IMR-90 (cell line): ENCODE results near the gene ADCY1. TPM values are rescaled to one million over a fixed set of nuclear protein-coding genes. Genes with fewer than 3 reads are reported as not detected.

Experiments used
- ATAC-seq: fragments of 200-7000 bp; cut with Tn5 transposase; 2 replicates; pipeline ENCODE4 v1.9.1; 2020; ENCODE audit warnings: low read depth, mild to moderate bottlenecking, moderate library complexity
- BruUV-seq: library from RNA; stranded (reverse); fragments of 400-500 nt; replicated peaks from 2 replicates; lab custom pipeline; 2021; lab: Mats Ljungman, UMichigan
- CTCF ChIA-PET: fragments of 300-600 bp; formaldehyde crosslinking; extraction: SDS; loops from one replicate; lab custom pipeline; 2021; ENCODE audit warnings: antibody characterized with exemption; lab: Yijun Ruan, JAX
- POLR2A ChIA-PET: fragments of 300-600 bp; sonication (Branson Sonifier 250); formaldehyde crosslinking; loops from one replicate; lab custom pipeline; 2022; ENCODE audit warnings: antibody characterized with exemption; ENCODE audit not compliant: unreplicated experiment; lab: Charles Lee
- DNase-seq: peaks from one replicate; pipeline ENCODE4 v3.0.0; 2013
- H2AFZ ChIP-seq: replicated peaks from 2 replicates; pipeline ENCODE3; 2013; ENCODE audit warnings: low read length, mild to moderate bottlenecking; ENCODE audit not compliant: poor library complexity
- H2AK5ac ChIP-seq: 2 replicates; pipeline ENCODE4 v1.6.1; 2013; ENCODE audit warnings: low read depth, low read length, inconsistent platforms
- H2AK9ac ChIP-seq: replicated peaks from 2 replicates; pipeline ENCODE3; 2013; ENCODE audit warnings: mild to moderate bottlenecking, low read depth, low read length, moderate library complexity; ENCODE audit not compliant: poor library complexity
- H2BK120ac ChIP-seq: 2 replicates; pipeline ENCODE4 v1.6.1; 2013; ENCODE audit warnings: low read depth, low read length, inconsistent platforms
- H2BK15ac ChIP-seq: 3 replicates; pipeline ENCODE4 v1.6.1; 2013; ENCODE audit warnings: low read depth, low read length, inconsistent platforms
- H2BK20ac ChIP-seq: 2 replicates; pipeline ENCODE4 v1.6.1; 2013; ENCODE audit warnings: low read depth, mild to moderate bottlenecking, inconsistent platforms, low read length, moderate library complexity
- H2BK5ac ChIP-seq: 2 replicates; pipeline ENCODE4 v1.6.1; 2013; ENCODE audit warnings: mild to moderate bottlenecking, low read depth, low read length, inconsistent platforms; ENCODE audit not compliant: poor library complexity, severe bottlenecking
- H3K14ac ChIP-seq: replicated peaks from 2 replicates; pipeline ENCODE4 v1.6.1; 2013; ENCODE audit warnings: low read depth, low read length, inconsistent platforms
- H3K18ac ChIP-seq: 2 replicates; pipeline ENCODE4 v1.6.1; 2013; ENCODE audit warnings: low read depth, low read length, control low read depth
- H3K23ac ChIP-seq: 2 replicates; pipeline ENCODE4 v1.6.1; 2013; ENCODE audit warnings: low read depth, low read length, inconsistent platforms
- H3K27ac ChIP-seq: 2 replicates; pipeline ENCODE4 v1.5.1; 2013; ENCODE audit warnings: mild to moderate bottlenecking, control low read depth, low read length; ENCODE audit not compliant: insufficient read depth
- H3K27me3 ChIP-seq: 2 replicates; pipeline ENCODE4 v1.6.1; 2013; ENCODE audit warnings: low read length; ENCODE audit not compliant: control insufficient read depth, insufficient read depth
- H3K36me3 ChIP-seq: 2 replicates; pipeline ENCODE4 v1.6.1; 2013; ENCODE audit warnings: low read length, mixed read lengths; ENCODE audit not compliant: control insufficient read depth, insufficient read depth
- H3K4ac ChIP-seq: 2 replicates; pipeline ENCODE4 v1.6.1; 2013; ENCODE audit warnings: low read depth, low read length, inconsistent platforms
- H3K4me1 ChIP-seq: 2 replicates; pipeline ENCODE4 v1.6.1; 2013; ENCODE audit warnings: low read length, mixed read lengths; ENCODE audit not compliant: control insufficient read depth, insufficient read depth
- H3K4me2 ChIP-seq: 2 replicates; pipeline ENCODE4 v1.6.1; 2013; ENCODE audit warnings: low read depth, mild to moderate bottlenecking, control low read depth, low read length, moderate library complexity
- H3K4me3 ChIP-seq: 2 replicates; pipeline ENCODE4 v1.5.1; 2013; ENCODE audit warnings: low read depth, mild to moderate bottlenecking, control low read depth, low read length, moderate library complexity; ENCODE audit not compliant: insufficient read depth
- H3K56ac ChIP-seq: 2 replicates; pipeline ENCODE4 v1.6.1; 2013; ENCODE audit warnings: low read length, inconsistent platforms; ENCODE audit not compliant: insufficient read depth; ENCODE audit errors: extremely low read depth
- H3K79me1 ChIP-seq, 2 experiments: 2 replicates each; pipeline ENCODE4 v1.6.1; 2013; ENCODE audit warnings: low read length in 2 of 2, inconsistent platforms in 1 of 2, low read depth in 1 of 2
- H3K9ac ChIP-seq: 2 replicates; pipeline ENCODE4 v1.6.1; 2013; ENCODE audit warnings: low read depth, low read length, control low read depth
- H3K9me1 ChIP-seq: 2 replicates; pipeline ENCODE4 v1.6.1; 2013; ENCODE audit warnings: low read length, inconsistent platforms; ENCODE audit not compliant: insufficient read depth
- H3K9me3 ChIP-seq: 2 replicates; pipeline ENCODE4 v1.6.1; 2013; ENCODE audit warnings: low read length; ENCODE audit not compliant: control insufficient read depth, insufficient read depth
- H4K20me1 ChIP-seq: 2 replicates; pipeline ENCODE4 v1.6.1; 2013; ENCODE audit warnings: low read length, inconsistent platforms; ENCODE audit not compliant: insufficient read depth
- H4K5ac ChIP-seq: 2 replicates; pipeline ENCODE4 v1.6.1; 2013; ENCODE audit warnings: mild to moderate bottlenecking, low read depth, low read length, control low read depth
- H4K8ac ChIP-seq, 2 experiments: 2 replicates each; pipeline ENCODE4 v1.6.1; 2013; ENCODE audit warnings: low read depth in 2 of 2, low read length in 2 of 2, control low read depth in 1 of 2, inconsistent platforms in 1 of 2
- H4K91ac ChIP-seq: 2 replicates; pipeline ENCODE4 v1.6.1; 2013; ENCODE audit warnings: low read depth, low read length, inconsistent platforms; ENCODE audit not compliant: insufficient read depth
- BHLHE40 ChIP-seq: fragments of 150-350 bp; IDR thresholded peaks from 2 replicates; pipeline ENCODE4 v1.6.1; 2016; ENCODE audit warnings: mild to moderate bottlenecking, low read depth, low read length
- CEBPB ChIP-seq: IDR thresholded peaks from 2 replicates; pipeline ENCODE4 v1.6.1; 2012; ENCODE audit warnings: low read depth, low read length, improper control_type of control experiment
- CHD1 ChIP-seq: IDR thresholded peaks from 2 replicates; pipeline ENCODE4 v1.6.1; 2012; ENCODE audit warnings: low read depth, low read length, improper control_type of control experiment
- CTCF ChIP-seq: conservative IDR thresholded peaks from 2 replicates; pipeline ENCODE4 v1.5.1; 2012; ENCODE audit warnings: mild to moderate bottlenecking, low read depth, low read length, improper control_type of control experiment
- ELK1 ChIP-seq: fragments of 150-350 bp; IDR thresholded peaks from 2 replicates; pipeline ENCODE4 v1.6.1; 2016; ENCODE audit warnings: low read depth, mild to moderate bottlenecking, low read length, moderate library complexity, borderline replicate concordance
- FOS ChIP-seq: fragments of 150-350 bp; IDR thresholded peaks from 2 replicates; pipeline ENCODE4 v1.6.1; 2016; ENCODE audit warnings: low read depth, low read length
- MAFK ChIP-seq: IDR thresholded peaks from 2 replicates; pipeline ENCODE4 v1.6.1; 2012; ENCODE audit warnings: low read depth, low read length, improper control_type of control experiment
- MAZ ChIP-seq: IDR thresholded peaks from 2 replicates; pipeline ENCODE4 v1.6.1; 2012; ENCODE audit warnings: low read depth, mild to moderate bottlenecking, low read length, improper control_type of control experiment, moderate library complexity, borderline replicate concordance
- MXI1 ChIP-seq: IDR thresholded peaks from 2 replicates; pipeline ENCODE4 v1.6.1; 2012; ENCODE audit warnings: low read depth, mild to moderate bottlenecking, low read length, moderate library complexity, borderline replicate concordance
- NFE2L2 ChIP-seq: fragments of 150-350 bp; IDR thresholded peaks from 2 replicates; pipeline ENCODE4 v1.6.1; 2016; ENCODE audit warnings: low read depth, mild to moderate bottlenecking, low read length
- POLR2A ChIP-seq: IDR thresholded peaks from 2 replicates; pipeline ENCODE4 v1.6.1; 2012; ENCODE audit warnings: mild to moderate bottlenecking, low read depth, low read length
- RAD21 ChIP-seq: IDR thresholded peaks from 2 replicates; pipeline ENCODE4 v1.6.1; 2012; ENCODE audit warnings: low read length, improper control_type of control experiment
- RCOR1 ChIP-seq: IDR thresholded peaks from 2 replicates; pipeline ENCODE4 v1.6.1; 2012; ENCODE audit warnings: mild to moderate bottlenecking, low read length, improper control_type of control experiment; ENCODE audit not compliant: insufficient replicate concordance
- RFX5 ChIP-seq: IDR thresholded peaks from 2 replicates; pipeline ENCODE4 v1.8.0; 2012; ENCODE audit warnings: low read depth, mild to moderate bottlenecking, low read length, moderate library complexity
- SMC3 ChIP-seq: fragments of 150-350 bp; IDR thresholded peaks from 2 replicates; pipeline ENCODE4 v1.6.1; 2016; ENCODE audit warnings: low read depth, mild to moderate bottlenecking, antibody characterized with exemption, low read length, moderate library complexity
- USF2 ChIP-seq: fragments of 150-350 bp; IDR thresholded peaks from 2 replicates; pipeline ENCODE4 v1.6.1; 2017; ENCODE audit warnings: mild to moderate bottlenecking, antibody characterized with exemption, low read length, low read depth
- WGBS, 2 experiments: methylation state at CpG; one replicate each; pipeline versions ENCODE4 v1.1.5 to v1.1.7; 2013; ENCODE audit warnings: missing lambda C conversion rate in 2 of 2; ENCODE audit not compliant: insufficient read length in 1 of 2; ENCODE audit errors: extremely low coverage in 2 of 2; 5-methylcytosine and 5-hydroxymethylcytosine counted together
- dilution Hi-C: fragments of 300-500 bp; cut with HindIII; formaldehyde crosslinking; loops from one replicate; pipeline ENCODE4 v1.14.3; 2018; ENCODE audit warnings: low sequenced_read_pairs; ENCODE audit not compliant: unreplicated experiment
- in situ Hi-C: fragments of 300-500 bp; cut with MboI; formaldehyde crosslinking; loops from 3 replicates; pipeline ENCODE4 v1.14.3; 2019; ENCODE audit warnings: low sequenced_read_pairs, inconsistent platforms, mixed read lengths
- intact Hi-C: fragments of 100-400 bp; cut with micrococcal nuclease; formaldehyde crosslinking; loops from 2 replicates; pipeline ENCODE4 v1.10.0; 2022
- polyA plus RNA-seq, 3 experiments: library from polyadenylated mRNA; depleted of rRNA; stranded (reverse); fragments of >200 nt; gene quantifications; 2 replicates each; pipeline ENCODE4 v1.2.3, GENCODE V29; 2012; ENCODE audit warnings: low replicate concordance in 1 of 3
- total RNA-seq: library from RNA; depleted of rRNA; stranded (reverse); fragments of >200 nt; gene quantifications from 2 replicates; pipeline ENCODE4 v1.2.3, GENCODE V29; 2012

The ADCY1 gene
- total and polyA plus RNA-seq, 2 of the 4 experiments (the other 2 are of a cell fraction), result 0.18 to 0.24 TPM

DNA sequence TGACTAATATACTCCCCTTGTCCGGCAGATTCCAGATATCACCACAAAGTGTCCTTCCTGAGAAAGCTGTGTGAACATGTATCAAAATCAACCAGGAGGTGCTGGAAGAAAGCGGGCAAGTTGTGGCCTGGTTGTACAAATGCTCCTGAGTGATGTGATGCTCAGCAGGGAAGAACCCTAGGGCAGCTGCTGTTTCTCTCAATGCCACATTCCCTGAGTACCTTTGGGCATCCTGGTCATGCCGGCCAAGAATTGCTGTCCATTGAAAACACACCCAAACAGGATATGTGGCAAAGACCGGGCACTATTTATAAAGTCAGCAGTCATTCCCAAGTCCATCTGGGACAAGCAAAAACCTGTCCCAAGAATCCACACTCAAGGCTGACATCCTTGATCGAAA lies 7.8 kb upstream of the ADCY1 start:
- ATAC-seq, result no peak
- intact Hi-C loops (no loop called here), in situ Hi-C loops (no loop called here), dilution Hi-C loops (no loop called here)
- 100% methylated on average over 1 of the region's 5 CpGs; no CpG with 5 or more reads in 1 of the 2 experiments for WGBS, 2 experiments
- H3K4me1 ChIP-seq, result no peaks in the 10 kb centered on the region
- H3K4me3 ChIP-seq, result no peak overlapping the region
- ChIA-PET CTCF (no interaction called here), POLR2A (no interaction called here)
- H3K79me1 ChIP-seq, result no peaks in the 10 kb centered on the region
- H3K36me3 ChIP-seq, result no peaks in the 10 kb centered on the region
- no peak overlapping the region for H3K18ac ChIP-seq
- H3K27me3 ChIP-seq, result peaks cover 32% of the 10 kb centered on the region
- no peak overlapping the region for H2BK120ac ChIP-seq
- H3K4ac ChIP-seq, result no peak overlapping the region
- no peak for TF ChIP-seq MXI1
- TF ChIP-seq CEBPB, result no peak
- TF ChIP-seq USF2, result no peak
- TF ChIP-seq RFX5, result no peak
- TF ChIP-seq CTCF, result no peak
- TF ChIP-seq MAFK, result no peak
- no peak for TF ChIP-seq ELK1
- no peak for TF ChIP-seq RCOR1
- TF ChIP-seq RAD21, result no peak
- no peak for TF ChIP-seq FOS
- no peak for TF ChIP-seq BHLHE40
- no peak for TF ChIP-seq MAZ
- no peak for TF ChIP-seq CHD1
- TF ChIP-seq POLR2A, result no peak
- TF ChIP-seq SMC3, result no peak
- no peak for TF ChIP-seq NFE2L2
- no TSS peak for BruUV-seq
- no peak overlapping the region for H3K9ac ChIP-seq
- H4K91ac ChIP-seq, result no peak overlapping the region
- no peak overlapping the region for H3K27ac ChIP-seq
- no peaks in the 10 kb centered on the region for H3K9me3 ChIP-seq
- no peak overlapping the region for H2BK5ac ChIP-seq
- no peak overlapping the region for H2AK9ac ChIP-seq
- H4K8ac ChIP-seq, result no peak overlapping the region
- H2AK5ac ChIP-seq, result no peak overlapping the region
- no peak overlapping the region for H3K23ac ChIP-seq
- H4K20me1 ChIP-seq, result no peaks in the 10 kb centered on the region
- H2AFZ ChIP-seq, result no peak overlapping the region
- H2BK20ac ChIP-seq, result no peak overlapping the region
- no peak overlapping the region for H3K56ac ChIP-seq
- no peak for DNase-seq
- H3K14ac ChIP-seq, result no peak overlapping the region
- no peaks in the 10 kb centered on the region for H3K9me1 ChIP-seq
- no peak overlapping the region for H2BK15ac ChIP-seq
- H3K4me2 ChIP-seq, result no peak overlapping the region
- no peak overlapping the region for H4K5ac ChIP-seq
